H1 (cell line): ENCODE results near the gene YEATS2. TPM values are rescaled to one million over a fixed set of nuclear protein-coding genes. Genes with fewer than 3 reads are reported as not detected.

Experiments used
- CTCF ChIA-PET: fragments of 300-600 bp; sonication (Branson Sonifier 250); formaldehyde crosslinking; loops from one replicate; lab custom pipeline; 2021; ENCODE audit not compliant: partially characterized antibody; lab: Charles Lee
- POLR2A ChIA-PET: fragments of 300-600 bp; sonication (Branson Sonifier 250); formaldehyde crosslinking; loops from one replicate; lab custom pipeline; 2021; ENCODE audit warnings: inconsistent platforms; ENCODE audit not compliant: partially characterized antibody; lab: Charles Lee
- DNase-seq, 2 experiments: peaks; one replicate each; pipeline versions ENCODE4 v3.0.0 to v3.0.0-alpha.2; 2010 to 2022; ENCODE audit warnings: low spot score in 2 of 2, low read depth in 1 of 2, mixed read lengths in 1 of 2
- FAIRE-seq: peaks from 2 replicates; lab custom pipeline; 2011; peaks lifted over from hg19 to GRCh38; lab: Jason Lieb, UNC
- H2AFZ ChIP-seq: 2 replicates; pipeline ENCODE4 v1.8.1; 2012; ENCODE audit warnings: low read length, inconsistent platforms
- H2AK5ac ChIP-seq: 2 replicates; pipeline ENCODE4 v1.6.1; 2013; ENCODE audit warnings: low read depth, low read length
- H2BK120ac ChIP-seq: replicated peaks from 2 replicates; pipeline ENCODE3; 2013; ENCODE audit warnings: low read depth, low read length, inconsistent platforms
- H2BK12ac ChIP-seq: 2 replicates; pipeline ENCODE4 v1.6.1; 2013; ENCODE audit warnings: low read depth, low read length
- H2BK15ac ChIP-seq: 2 replicates; pipeline ENCODE4 v1.6.1; 2013; ENCODE audit warnings: low read length
- H2BK20ac ChIP-seq: 2 replicates; pipeline ENCODE4 v1.6.1; 2013; ENCODE audit warnings: low read length
- H2BK5ac ChIP-seq: 2 replicates; pipeline ENCODE4 v1.6.1; 2013; ENCODE audit warnings: low read depth, low read length
- H3K14ac ChIP-seq: 2 replicates; pipeline ENCODE4 v1.6.1; 2013; ENCODE audit warnings: inconsistent platforms; ENCODE audit not compliant: insufficient read length
- H3K18ac ChIP-seq: 2 replicates; pipeline ENCODE4 v1.6.1; 2013; ENCODE audit warnings: low read length; ENCODE audit errors: extremely low read depth
- H3K23ac ChIP-seq: 2 replicates; pipeline ENCODE4 v1.6.1; 2013; ENCODE audit warnings: inconsistent platforms; ENCODE audit not compliant: insufficient read length
- H3K23me2 ChIP-seq: 2 replicates; pipeline ENCODE4 v1.6.1; 2013; ENCODE audit warnings: low read depth, low read length
- H3K27ac ChIP-seq: 2 replicates; pipeline ENCODE4 v1.6.1; 2011; ENCODE audit warnings: low read depth, low read length, inconsistent platforms
- H3K27me3 ChIP-seq, 4 experiments: replicated peaks in 1 of 4; 1 replicate in 1 of 4; 2 replicates in 3 of 4; pipeline versions ENCODE4 v1.6.1 to v1.8.1; 2011 to 2013; ENCODE audit warnings: low read length in 3 of 4, mild to moderate bottlenecking in 3 of 4, inconsistent platforms in 2 of 4, mixed read lengths in 2 of 4, moderate library complexity in 1 of 4; ENCODE audit not compliant: control insufficient read depth in 3 of 4, insufficient read depth in 3 of 4; ENCODE audit errors: extremely low read depth in 1 of 4
- H3K36me3 ChIP-seq, 4 experiments: 2 replicates each; pipeline versions ENCODE4 v1.6.1 to v1.8.1; 2011 to 2013; ENCODE audit warnings: mild to moderate bottlenecking in 4 of 4, low read length in 3 of 4, moderate library complexity in 2 of 4, control low read depth in 1 of 4, inconsistent platforms in 1 of 4; ENCODE audit not compliant: insufficient read depth in 4 of 4, control insufficient read depth in 2 of 4
- H3K4ac ChIP-seq: replicated peaks from 2 replicates; pipeline ENCODE3; 2013; ENCODE audit warnings: low read length, low read depth, mixed read lengths, inconsistent platforms; ENCODE audit not compliant: insufficient read length
- H3K4me1 ChIP-seq, 4 experiments: replicated peaks in 1 of 4; 1 replicate in 1 of 4; 2 replicates in 3 of 4; pipeline versions ENCODE4 v1.6.1 to v1.8.1; 2011 to 2013; ENCODE audit warnings: low read length in 3 of 4, inconsistent platforms in 2 of 4, mixed read lengths in 1 of 4; ENCODE audit not compliant: insufficient read depth in 4 of 4, control insufficient read depth in 3 of 4
- H3K4me2 ChIP-seq, 2 experiments: 2 replicates each; pipeline versions ENCODE4 v1.6.1 to v1.8.1; 2011 to 2013; ENCODE audit warnings: low read depth in 2 of 2, low read length in 2 of 2, control low read depth in 1 of 2, inconsistent platforms in 1 of 2, mild to moderate bottlenecking in 1 of 2; ENCODE audit not compliant: insufficient read depth in 1 of 2
- H3K4me3 ChIP-seq, 4 experiments: fragments of 200-600, 300-600 bp in 1 of 4; sonication (generic), shearing (Covaris generic), sonication (Bioruptor Twin) in 1 of 4; 2 replicates each; pipeline versions ENCODE4 v1.5.1 to v1.8.1; 2011 to 2016; ENCODE audit warnings: low read length in 4 of 4, low read depth in 3 of 4, control low read depth in 2 of 4, inconsistent platforms in 2 of 4, mild to moderate bottlenecking in 2 of 4, mixed read lengths in 1 of 4, moderate library complexity in 1 of 4; ENCODE audit not compliant: insufficient read depth in 2 of 4; ENCODE audit errors: extremely low read depth in 1 of 4
- H3K56ac ChIP-seq: replicated peaks from 2 replicates; pipeline ENCODE3; 2013; ENCODE audit warnings: low read depth, mild to moderate bottlenecking, mixed read lengths, low read length, inconsistent platforms; ENCODE audit not compliant: insufficient read length
- H3K79me1 ChIP-seq: 2 replicates; pipeline ENCODE4 v1.6.1; 2013; ENCODE audit warnings: low read depth, low read length, control low read depth
- H3K79me2 ChIP-seq, 2 experiments: 2 replicates each; pipeline versions ENCODE4 v1.6.1 to v1.8.1; 2012 to 2013; ENCODE audit warnings: low read length in 2 of 2, mild to moderate bottlenecking in 2 of 2, inconsistent platforms in 1 of 2; ENCODE audit not compliant: insufficient read depth in 2 of 2, control insufficient read depth in 1 of 2
- H3K9ac ChIP-seq, 4 experiments: replicated peaks in 1 of 4; 1 replicate in 1 of 4; 2 replicates in 3 of 4; pipeline versions ENCODE4 v1.6.1 to v1.8.1; 2011 to 2013; ENCODE audit warnings: low read depth in 3 of 4, low read length in 3 of 4, control low read depth in 2 of 4, mild to moderate bottlenecking in 2 of 4, moderate library complexity in 2 of 4, inconsistent platforms in 1 of 4; ENCODE audit errors: extremely low read depth in 1 of 4
- H3K9me3 ChIP-seq, 2 experiments: 2 replicates each; pipeline versions ENCODE4 v1.6.1 to v1.8.1; 2012 to 2013; ENCODE audit warnings: mild to moderate bottlenecking in 2 of 2, moderate library complexity in 2 of 2, control low read depth in 1 of 2, inconsistent platforms in 1 of 2, low read depth in 1 of 2, low read length in 1 of 2, mixed read lengths in 1 of 2; ENCODE audit not compliant: insufficient read depth in 2 of 2
- H4K20me1 ChIP-seq, 2 experiments: replicated peaks in 1 of 2; 2 replicates each; pipeline versions ENCODE3 to v1.8.1; 2011 to 2013; ENCODE audit warnings: inconsistent platforms in 2 of 2, low read length in 2 of 2, mild to moderate bottlenecking in 1 of 2; ENCODE audit not compliant: insufficient read depth in 2 of 2, control insufficient read depth in 1 of 2
- H4K5ac ChIP-seq: 2 replicates; pipeline ENCODE4 v1.6.1; 2013; ENCODE audit warnings: low read length, low read depth, mixed read lengths, inconsistent platforms; ENCODE audit not compliant: insufficient read length
- H4K8ac ChIP-seq: 2 replicates; pipeline ENCODE4 v1.8.0; 2013; ENCODE audit warnings: mild to moderate bottlenecking, moderate library complexity, low read length, inconsistent platforms; ENCODE audit not compliant: insufficient read depth; ENCODE audit errors: extremely low read depth
- H4K91ac ChIP-seq: replicated peaks from 2 replicates; pipeline ENCODE3; 2013; ENCODE audit warnings: low read length, mixed read lengths, inconsistent platforms; ENCODE audit not compliant: insufficient read length
- CBX5 ChIP-seq: fragments of 300-800, 300-1000 bp; sonication (generic); IDR thresholded peaks from 2 replicates; pipeline ENCODE4 v1.7.1; 2016; ENCODE audit warnings: antibody characterized with exemption, low read length, low read depth
- CEBPB ChIP-seq: IDR thresholded peaks from 2 replicates; pipeline ENCODE4 v1.6.1; 2012; ENCODE audit warnings: low read depth, low read length
- CHD1 ChIP-seq: IDR thresholded peaks from 2 replicates; pipeline ENCODE4 v1.6.1; 2012; ENCODE audit warnings: low read depth, low read length, improper control_type of control experiment
- CHD2 ChIP-seq: IDR thresholded peaks from 2 replicates; pipeline ENCODE4 v1.6.1; 2012; ENCODE audit warnings: low read length, improper control_type of control experiment
- CREB1 ChIP-seq: IDR thresholded peaks from 2 replicates; pipeline ENCODE4 v1.6.1; 2012; ENCODE audit warnings: inconsistent platforms
- CTBP2 ChIP-seq: IDR thresholded peaks from 2 replicates; pipeline ENCODE4 v1.7.0; 2011; ENCODE audit warnings: borderline replicate concordance, mild to moderate bottlenecking, moderate library complexity, mixed read lengths, low read length; ENCODE audit not compliant: insufficient read depth, insufficient read length
- JUND ChIP-seq: IDR thresholded peaks from 2 replicates; pipeline ENCODE4 v1.6.1; 2011; ENCODE audit warnings: mild to moderate bottlenecking, improper control_type of control experiment, low read length
- NANOG ChIP-seq: IDR thresholded peaks from 2 replicates; pipeline ENCODE4 v1.6.1; 2011; ENCODE audit warnings: low read length, low read depth, mild to moderate bottlenecking, inconsistent platforms; ENCODE audit not compliant: insufficient read depth, poor library complexity, severe bottlenecking
- RFX5 ChIP-seq: IDR thresholded peaks from 2 replicates; pipeline ENCODE4 v1.6.1; 2011; ENCODE audit warnings: low read depth, low read length, improper control_type of control experiment, borderline replicate concordance
- RNF2 ChIP-seq: fragments of 200-900, 300-1000 bp; sonication (generic); IDR thresholded peaks from 2 replicates; pipeline ENCODE4 v1.7.1; 2016; ENCODE audit warnings: borderline replicate concordance, low read depth, mild to moderate bottlenecking, antibody characterized with exemption, low read length; ENCODE audit not compliant: poor library complexity, severe bottlenecking; ENCODE audit errors: missing control alignments
- SIN3A ChIP-seq, 2 experiments: IDR thresholded peaks in 1 of 2; conservative IDR thresholded peaks in 1 of 2; 2 replicates each; pipeline ENCODE4 v1.6.1; 2011 to 2012; ENCODE audit warnings: low read length in 2 of 2, improper control_type of control experiment in 1 of 2, low read depth in 1 of 2, mild to moderate bottlenecking in 1 of 2
- SIX5 ChIP-seq: IDR thresholded peaks from 2 replicates; pipeline ENCODE4 v1.6.1; 2011; ENCODE audit warnings: mild to moderate bottlenecking, low read depth, low read length
- SRF ChIP-seq: IDR thresholded peaks from 2 replicates; pipeline ENCODE4 v1.6.1; 2011; ENCODE audit warnings: mild to moderate bottlenecking, low read depth, low read length, moderate library complexity
- WGBS, 2 experiments: shearing (Covaris generic) in 1 of 2; methylation state at CpG; one replicate each; pipeline versions ENCODE4 v1.1.6 to v1.1.7; 2013 to 2015; ENCODE audit warnings: low lambda C conversion rate in 2 of 2, mixed read lengths in 2 of 2, inconsistent platforms in 1 of 2, low coverage in 1 of 2, missing lambda C conversion rate in 1 of 2; ENCODE audit not compliant: insufficient replicate concordance in 2 of 2, insufficient coverage in 1 of 2, insufficient read length in 1 of 2; ENCODE audit errors: extremely low coverage in 1 of 2, missing lambda C conversion rate in 1 of 2; 5-methylcytosine and 5-hydroxymethylcytosine counted together
- polyA plus RNA-seq, 7 experiments: library from polyadenylated mRNA; depleted of rRNA in 3 of 7; stranded (reverse) in 5 of 7; unstranded in 2 of 7; fragments of >200 nt in 5 of 7; fragments of 200-250 nt in 2 of 7; gene quantifications; 1 replicate in 5 of 7; 2 replicates in 1 of 7; 4 replicates in 1 of 7; pipeline versions ENCODE4 v1.2.1 to v1.2.3, GENCODE V29; 2011 to 2013; ENCODE audit warnings: missing spikeins in 2 of 7, mixed read lengths in 2 of 7
- total RNA-seq: library from RNA; stranded (reverse); fragmentation: NEBNext Ultra II Directional; extraction: Animal tissue kit (Norgen Biotek cat#: 25700); gene quantifications from 2 replicates; pipeline ENCODE4 v1.2.1, GENCODE V29; 2021

Gene YEATS2
- total and polyA plus RNA-seq, 2 of the 8 experiments (the other 6 are each of a cell fraction or from before 2014, with no cell fraction given) = 35.3 to 53.7 TPM

- H2BK15ac ChIP-seq = no peak overlapping the region
- H3K4me2 ChIP-seq = no peak overlapping the region
- H3K27ac ChIP-seq = no peak overlapping the region
- ChIA-PET CTCF (interaction anchor here (1.0 kb wide), 1 partner anchor 223 kb away, joined by 3 read pairs; no protein-coding TSS in a partner anchor), POLR2A (no interaction called here)
- WGBS, 2 experiments = 91% methylated on average over 12 of the region's 12 CpGs; no CpG with 5 or more reads in 1 of the 2 experiments
- H2BK5ac ChIP-seq = no peak overlapping the region
- no peak overlapping the region for H3K4ac ChIP-seq
- H3K9me3 ChIP-seq = no peaks in the 10 kb centered on the region
- H3K9ac ChIP-seq = no peak overlapping the region
- no peak overlapping the region for H4K8ac ChIP-seq
- H3K56ac ChIP-seq = no peak overlapping the region
- no peak overlapping the region for H3K14ac ChIP-seq
- H3K79me2 ChIP-seq = no peaks in the 10 kb centered on the region
- H3K18ac ChIP-seq = no peak overlapping the region
- no peak overlapping the region for H4K5ac ChIP-seq
- no peaks in the 10 kb centered on the region for H3K27me3 ChIP-seq
- no peak overlapping the region for H3K4me3 ChIP-seq
- no peak overlapping the region for H2AFZ ChIP-seq
- H2AK5ac ChIP-seq = no peak overlapping the region
- peaks cover 2% of the 10 kb centered on the region; the same call in 1 of the 2 replicates for H3K79me1 ChIP-seq
- H2BK12ac ChIP-seq = no peak overlapping the region
- H2BK20ac ChIP-seq = no peak overlapping the region
- H4K91ac ChIP-seq = no peak overlapping the region
- H3K23ac ChIP-seq = no peak overlapping the region
- no peaks in the 10 kb centered on the region for H3K23me2 ChIP-seq
- FAIRE-seq = no peak
- peaks cover 39 to 82% (median 73%) of the 10 kb centered on the region in 4 experiments for H3K36me3 ChIP-seq
- no peak for DNase-seq
- H2BK120ac ChIP-seq = no peak overlapping the region
- H3K4me1 ChIP-seq = no peaks in the 10 kb centered on the region
- H4K20me1 ChIP-seq = peaks cover 2 to 4% of the 10 kb centered on the region in 2 experiments
- no peak for TF ChIP-seq CTBP2
- no peak for TF ChIP-seq SIN3A (conservative IDR thresholded peaks at IDR 0.05 in 1 of 2, IDR thresholded peaks at IDR 0.05 in 1 of 2; ENCODE audit: low read depth in 1 of 2, low read length in 2 of 2)
- no peak for TF ChIP-seq NANOG
- no peak for TF ChIP-seq CEBPB
- TF ChIP-seq SRF = no peak
- TF ChIP-seq CREB1 = no peak
- TF ChIP-seq CHD1 = no peak
- TF ChIP-seq RNF2 = no peak
- TF ChIP-seq SIX5 = no peak
- TF ChIP-seq CBX5 = no peak
- TF ChIP-seq JUND = no peak
- TF ChIP-seq RFX5 = no peak
- no peak for TF ChIP-seq CHD2
These were observed 110.3 kb downstream of the YEATS2 start for GRCh38 chr3:183807881-183808280.
